Ovary (tissue), 9 donors: ENCODE measurements around the gene FUT1. TPM values are rescaled to one million over a fixed set of nuclear protein-coding genes. Genes with fewer than 3 reads are reported as not detected.

Experiments used
- DNase-seq, 5 donors: peaks; one replicate each; pipeline ENCODE4 v3.0.0-alpha.2; 2019 to 2020
- H3K27ac ChIP-seq, 2 donors: fragments of 200-600 bp; one replicate each; pipeline versions ENCODE4 v1.5.1 to v1.8.0; 2019 to 2022
- H3K27me3 ChIP-seq: fragments of 200-600 bp; one replicate; pipeline ENCODE4 v1.8.0; 2022
- H3K36me3 ChIP-seq: fragments of 200-600 bp; sonication (generic); one replicate; pipeline ENCODE4 v1.5.1; 2019
- H3K4me1 ChIP-seq: one replicate; pipeline ENCODE4 v1.8.1; 2013; ENCODE audit warnings: mild to moderate bottlenecking, moderate library complexity; ENCODE audit not compliant: insufficient read depth
- H3K4me3 ChIP-seq: fragments of 200-600 bp; sonication (generic); one replicate; pipeline ENCODE4 v1.5.1; 2017
- H3K9me3 ChIP-seq, 2 donors: fragments of 200-600 bp in 1 of 2; sonication (generic) in 1 of 2; one replicate each; pipeline versions ENCODE4 v1.5.1 to v1.8.1; 2013 to 2019; ENCODE audit warnings: mild to moderate bottlenecking in 1 of 2, moderate library complexity in 1 of 2
- EP300 ChIP-seq: sonication (generic); formaldehyde crosslinking; IDR thresholded peaks from one replicate; pipeline ENCODE4 v1.6.1; 2017; ENCODE audit warnings: antibody characterized with exemption
- POLR2A ChIP-seq: fragments of 450-650 bp; IDR thresholded peaks from one replicate; pipeline ENCODE4 v1.6.1; 2017; ENCODE audit warnings: antibody characterized with exemption, mild to moderate bottlenecking, moderate library complexity
- WGBS, 3 donors: extraction: QIAGEN DNeasy Blood & Tissue Kit in 1 of 3; methylation state at CpG; one replicate each; pipeline versions ENCODE4 v1.1.5 to v1.1.7; 2013 to 2017; 5-methylcytosine and 5-hydroxymethylcytosine counted together
- intact Hi-C, 4 donors: fragments of 100-400 bp; cut with DNase I; formaldehyde crosslinking; loops; one replicate each; pipeline versions ENCODE4 v1.11.0 to v1.15.1; 2022 to 2023
- polyA plus RNA-seq, 2 donors: library from polyadenylated mRNA; stranded (reverse); fragments of 200-250 nt in 1 of 2; fragments of 350-450 nt in 1 of 2; fragmentation: Illumina TruSeq in 1 of 2; extraction: RNeasy Lipid Tissue Mini Kit (QIAGEN cat#74804) in 1 of 2; gene quantifications; one replicate each; pipeline ENCODE4 v1.2.3, GENCODE V29; 2013 to 2014
- total RNA-seq, 7 donors: library from RNA; depleted of rRNA in 2 of 7; stranded (reverse); fragments of >200 nt in 2 of 7; fragmentation: NEBNext Ultra II Directional in 3 of 7; extraction: Animal tissue kit (Norgen Biotek cat#: 25700) in 3 of 7; gene quantifications; one replicate each; pipeline versions ENCODE4 v1.1.0 to v1.2.4, GENCODE V29; 2016 to 2023
- TF ChIP-seq, protein P1 (sequence below), 3 donors: fragments of 450-650 bp in 2 of 3; fragments of 200-600 bp in 1 of 3; IDR thresholded peaks; one replicate each; pipeline versions ENCODE4 v1.5.1 to v1.8.0; 2016 to 2022; ENCODE audit warnings: antibody characterized with exemption in 3 of 3, mild to moderate bottlenecking in 1 of 3
- donor health status: DM: no; HTN: no; CAD: no; lungs with moderate emphysema.
- donor health status: DM: no; HTN: no; CAD: no.
- donor health status: Bipolar disorder and iron deficiency.
- donor health status: DM: yes; HTN: yes; CAD: no.
- donor health status: DM: no; HTN: no; CAD: no.
- donor health status: DM: yes; HTN: yes; CAD: no.

The FUT1 gene
- total and polyA plus RNA-seq, 9 donors: 0.48 to 4.0 (median 1.3) TPM

DNA sequence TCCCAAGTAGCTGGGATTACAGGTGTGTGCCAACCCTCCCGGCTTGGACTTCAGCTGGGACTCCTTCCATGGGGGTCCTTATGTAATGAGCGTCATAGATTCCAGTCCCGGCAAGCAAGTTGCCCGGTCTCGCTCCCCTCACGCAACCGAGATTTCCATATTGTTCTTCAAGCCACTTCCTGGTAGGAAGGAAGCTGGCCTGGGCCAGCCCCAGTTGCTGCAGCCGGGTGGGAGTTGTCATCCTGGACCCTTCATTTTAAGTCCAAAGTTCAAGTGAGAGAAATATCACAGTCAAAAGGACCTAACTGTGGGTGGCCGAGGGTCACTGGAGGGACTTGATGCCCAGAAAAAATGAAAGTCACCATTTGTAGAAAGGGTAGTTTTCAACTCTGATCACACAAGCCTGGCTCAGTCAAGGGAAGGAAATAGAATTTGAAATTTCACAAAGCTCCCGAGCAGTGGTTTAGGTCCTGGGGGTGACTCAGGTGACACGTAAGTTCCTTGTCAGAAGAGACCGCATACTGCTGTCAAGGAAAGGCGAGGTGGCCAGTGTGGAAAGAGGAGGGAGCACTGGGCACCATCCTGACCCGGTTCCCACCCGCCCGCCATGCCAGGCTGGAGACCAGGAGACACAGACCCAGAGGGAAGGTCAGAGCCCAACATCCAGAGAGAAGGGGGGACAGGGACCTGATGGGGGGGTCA is 8.2 kb upstream of the FUT1 start:
- no peak overlapping the region for H3K27ac ChIP-seq
- no peaks in the 10 kb centered on the region for H3K27me3 ChIP-seq
- no peak overlapping the region for H3K4me3 ChIP-seq
- 61 to 73% (median 69%) methylated on average over 16 of the region's 16 CpGs for WGBS, 3 donors
- intact Hi-C loops: no loop called here
- no peaks in the 10 kb centered on the region for H3K9me3 ChIP-seq
- DNase-seq: no peak
- H3K4me1 ChIP-seq: no peaks in the 10 kb centered on the region
- H3K36me3 ChIP-seq: no peaks in the 10 kb centered on the region
- TF ChIP-seq, protein P1, sequence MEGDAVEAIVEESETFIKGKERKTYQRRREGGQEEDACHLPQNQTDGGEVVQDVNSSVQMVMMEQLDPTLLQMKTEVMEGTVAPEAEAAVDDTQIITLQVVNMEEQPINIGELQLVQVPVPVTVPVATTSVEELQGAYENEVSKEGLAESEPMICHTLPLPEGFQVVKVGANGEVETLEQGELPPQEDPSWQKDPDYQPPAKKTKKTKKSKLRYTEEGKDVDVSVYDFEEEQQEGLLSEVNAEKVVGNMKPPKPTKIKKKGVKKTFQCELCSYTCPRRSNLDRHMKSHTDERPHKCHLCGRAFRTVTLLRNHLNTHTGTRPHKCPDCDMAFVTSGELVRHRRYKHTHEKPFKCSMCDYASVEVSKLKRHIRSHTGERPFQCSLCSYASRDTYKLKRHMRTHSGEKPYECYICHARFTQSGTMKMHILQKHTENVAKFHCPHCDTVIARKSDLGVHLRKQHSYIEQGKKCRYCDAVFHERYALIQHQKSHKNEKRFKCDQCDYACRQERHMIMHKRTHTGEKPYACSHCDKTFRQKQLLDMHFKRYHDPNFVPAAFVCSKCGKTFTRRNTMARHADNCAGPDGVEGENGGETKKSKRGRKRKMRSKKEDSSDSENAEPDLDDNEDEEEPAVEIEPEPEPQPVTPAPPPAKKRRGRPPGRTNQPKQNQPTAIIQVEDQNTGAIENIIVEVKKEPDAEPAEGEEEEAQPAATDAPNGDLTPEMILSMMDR (IDR thresholded peaks at IDR 0.05): no peak
- no peak for TF ChIP-seq POLR2A
- TF ChIP-seq EP300: no peak

DNA sequence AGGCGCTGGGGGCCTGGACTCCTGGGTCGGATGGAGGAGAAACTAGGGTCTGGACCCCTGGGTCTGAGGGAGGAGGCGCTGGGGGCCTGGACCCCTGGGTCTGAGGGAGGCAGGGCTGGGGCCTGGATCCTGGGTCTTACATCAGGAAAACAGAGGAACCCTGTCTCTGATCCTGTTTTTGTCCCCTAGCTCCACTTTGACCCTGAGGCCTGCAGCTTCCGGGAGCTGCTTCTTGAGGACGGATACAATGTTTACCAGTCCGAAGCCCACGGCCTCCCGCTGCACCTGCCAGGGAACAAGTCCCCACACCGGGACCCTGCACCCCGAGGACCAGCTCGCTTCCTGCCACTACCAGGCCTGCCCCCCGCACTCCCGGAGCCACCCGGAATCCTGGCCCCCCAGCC is 5.3 kb upstream of the FUT1 start:
- Histone ChIP-seq H3K36me3 (no peaks in the 10 kb centered on the region), H3K27ac (no peak overlapping the region), H3K27me3 (no peaks in the 10 kb centered on the region), H3K4me3 (no peak overlapping the region), H3K4me1 (peaks cover 2% of the 10 kb centered on the region), H3K9me3 (no peaks in the 10 kb centered on the region)
- TF ChIP-seq EP300: no peak
- TF ChIP-seq, protein P1 (IDR thresholded peaks at IDR 0.05): no peak
- no peak for TF ChIP-seq POLR2A
- 85 to 90% (median 86%) methylated on average over 14 of the region's 14 CpGs for WGBS, 3 donors
- intact Hi-C loops: no loop called here
- DNase-seq: no peak

DNA sequence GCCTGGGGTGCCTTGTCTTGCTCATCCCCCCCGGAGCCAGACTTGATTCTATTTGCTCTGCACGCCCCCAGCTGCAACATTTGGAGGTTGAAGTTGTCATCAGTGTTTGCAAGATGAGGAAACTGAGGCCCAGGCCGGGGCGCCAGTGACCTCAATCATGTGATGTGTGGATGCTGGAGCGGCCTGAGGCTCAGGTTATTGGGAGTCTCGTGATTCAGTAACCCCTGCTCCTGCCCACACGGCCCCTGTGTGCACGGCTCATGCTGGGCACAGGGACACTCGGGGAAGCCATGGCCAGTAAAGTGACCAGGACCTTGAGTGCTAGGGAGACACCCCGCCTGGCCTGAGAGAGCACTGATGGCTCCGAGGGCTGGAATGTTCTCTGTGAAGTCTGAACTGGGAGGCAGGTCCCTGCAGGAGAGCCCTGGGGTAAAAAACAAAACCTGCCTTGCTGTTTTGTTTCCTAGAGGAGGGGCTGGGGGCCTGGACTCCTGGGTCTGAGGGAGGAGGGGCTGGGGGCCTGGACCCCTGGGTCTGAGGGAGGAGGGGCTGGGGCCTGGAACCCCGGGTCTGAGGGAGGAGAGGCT is 4.7 kb upstream of the FUT1 start:
- DNase-seq: no peak
- no peaks in the 10 kb centered on the region for H3K27me3 ChIP-seq
- no peaks in the 10 kb centered on the region for H3K36me3 ChIP-seq
- TF ChIP-seq, protein P1 (IDR thresholded peaks at IDR 0.05): no peak
- TF ChIP-seq POLR2A: no peak
- no peak for TF ChIP-seq EP300
- H3K4me3 ChIP-seq: no peak overlapping the region
- peaks cover 2% of the 10 kb centered on the region for H3K4me1 ChIP-seq
- WGBS, 3 donors: 85 to 90% (median 87%) methylated on average over 12 of the region's 12 CpGs
- H3K9me3 ChIP-seq: no peaks in the 10 kb centered on the region
- no peak overlapping the region for H3K27ac ChIP-seq
- intact Hi-C loops: no loop called here

DNA sequence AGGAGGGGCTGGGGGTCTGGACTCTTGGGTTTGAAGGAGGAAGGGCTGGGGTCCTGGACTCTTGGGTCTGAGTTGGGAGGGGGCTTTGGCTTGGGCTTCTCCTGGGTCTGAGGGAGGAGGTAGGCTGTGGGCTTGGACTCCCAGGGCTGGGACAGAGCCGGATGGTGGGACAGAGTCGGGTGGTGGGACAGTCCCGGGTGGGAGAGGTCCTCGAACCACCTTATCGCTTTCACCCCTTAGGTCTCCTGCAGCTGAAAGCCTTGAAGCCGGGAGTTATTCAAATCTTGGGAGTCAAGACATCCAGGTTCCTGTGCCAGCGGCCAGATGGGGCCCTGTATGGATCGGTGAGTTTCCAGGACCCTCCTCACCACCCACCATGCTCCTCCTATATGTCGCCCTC is 4.2 kb upstream of the FUT1 start:
- no peak overlapping the region for H3K4me3 ChIP-seq
- H3K9me3 ChIP-seq: no peaks in the 10 kb centered on the region
- 74 to 78% (median 75%) methylated on average over 9 of the region's 9 CpGs for WGBS, 3 donors
- peaks cover 2% of the 10 kb centered on the region for H3K4me1 ChIP-seq
- no peaks in the 10 kb centered on the region for H3K36me3 ChIP-seq
- no peak overlapping the region for H3K27ac ChIP-seq
- no peaks in the 10 kb centered on the region for H3K27me3 ChIP-seq
- DNase-seq: no peak
- TF ChIP-seq, protein P1 (IDR thresholded peaks at IDR 0.05): no peak
- TF ChIP-seq EP300 (no peak), POLR2A (no peak)
- intact Hi-C loops: no loop called here
